OCI-LY7 (cell line): ENCODE measurements around the gene PSMB9.

Experiments
- EZH2phosphoT487 ChIP-seq: fragments of 200-600 bp; sonication (generic); IDR thresholded peaks from 2 replicates; pipeline ENCODE4 v1.6.1; 2018; ENCODE audit warnings: low read depth, borderline replicate concordance, mild to moderate bottlenecking, mixed run types, antibody characterized with exemption, low read length, moderate library complexity, mixed read lengths
- TF ChIP-seq, protein P1 (sequence below): fragments of 200-600 bp; sonication (generic); conservative IDR thresholded peaks from 2 replicates; pipeline ENCODE4 v1.5.1; 2014; ENCODE audit warnings: mild to moderate bottlenecking, antibody characterized with exemption, low read length, moderate library complexity, mixed read lengths

DNA sequence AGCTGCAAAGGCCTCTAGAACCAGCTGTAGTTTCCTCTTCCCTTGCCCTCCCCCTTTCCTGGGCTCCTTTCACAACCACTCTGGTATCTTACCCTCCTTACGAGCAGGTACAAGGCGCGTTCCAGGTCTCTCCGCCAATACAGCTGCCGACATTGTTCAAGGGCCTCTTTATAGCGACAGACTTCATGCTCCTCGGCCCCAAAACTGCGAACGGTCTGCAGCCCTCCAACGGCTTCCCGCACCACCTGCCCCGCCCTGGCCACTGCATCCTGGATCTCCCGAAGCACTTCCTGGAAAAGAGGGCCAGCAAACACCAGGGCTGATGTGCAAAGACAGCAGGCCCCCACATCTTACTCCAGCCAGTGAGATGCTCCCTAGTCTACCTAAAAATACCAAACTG, 21.5 kb upstream of the PSMB9 start:
- TF ChIP-seq, protein P1, sequence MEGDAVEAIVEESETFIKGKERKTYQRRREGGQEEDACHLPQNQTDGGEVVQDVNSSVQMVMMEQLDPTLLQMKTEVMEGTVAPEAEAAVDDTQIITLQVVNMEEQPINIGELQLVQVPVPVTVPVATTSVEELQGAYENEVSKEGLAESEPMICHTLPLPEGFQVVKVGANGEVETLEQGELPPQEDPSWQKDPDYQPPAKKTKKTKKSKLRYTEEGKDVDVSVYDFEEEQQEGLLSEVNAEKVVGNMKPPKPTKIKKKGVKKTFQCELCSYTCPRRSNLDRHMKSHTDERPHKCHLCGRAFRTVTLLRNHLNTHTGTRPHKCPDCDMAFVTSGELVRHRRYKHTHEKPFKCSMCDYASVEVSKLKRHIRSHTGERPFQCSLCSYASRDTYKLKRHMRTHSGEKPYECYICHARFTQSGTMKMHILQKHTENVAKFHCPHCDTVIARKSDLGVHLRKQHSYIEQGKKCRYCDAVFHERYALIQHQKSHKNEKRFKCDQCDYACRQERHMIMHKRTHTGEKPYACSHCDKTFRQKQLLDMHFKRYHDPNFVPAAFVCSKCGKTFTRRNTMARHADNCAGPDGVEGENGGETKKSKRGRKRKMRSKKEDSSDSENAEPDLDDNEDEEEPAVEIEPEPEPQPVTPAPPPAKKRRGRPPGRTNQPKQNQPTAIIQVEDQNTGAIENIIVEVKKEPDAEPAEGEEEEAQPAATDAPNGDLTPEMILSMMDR, result no peak
- TF ChIP-seq EZH2phosphoT487, result no peak
